ENCODE data around the gene USP16. TPM values are rescaled to one million over a fixed set of nuclear protein-coding genes. Genes with fewer than 3 reads are reported as not detected.
A peak's percentile ranks its signal among the peaks of the same experiment; 100 is the strongest.

USP16 gene
- total and polyA plus RNA-seq, 2 of the 13 experiments (the other 11 are each of a cell fraction or from before 2014, with no cell fraction given), result 16.5 to 46.9 TPM

DNA sequence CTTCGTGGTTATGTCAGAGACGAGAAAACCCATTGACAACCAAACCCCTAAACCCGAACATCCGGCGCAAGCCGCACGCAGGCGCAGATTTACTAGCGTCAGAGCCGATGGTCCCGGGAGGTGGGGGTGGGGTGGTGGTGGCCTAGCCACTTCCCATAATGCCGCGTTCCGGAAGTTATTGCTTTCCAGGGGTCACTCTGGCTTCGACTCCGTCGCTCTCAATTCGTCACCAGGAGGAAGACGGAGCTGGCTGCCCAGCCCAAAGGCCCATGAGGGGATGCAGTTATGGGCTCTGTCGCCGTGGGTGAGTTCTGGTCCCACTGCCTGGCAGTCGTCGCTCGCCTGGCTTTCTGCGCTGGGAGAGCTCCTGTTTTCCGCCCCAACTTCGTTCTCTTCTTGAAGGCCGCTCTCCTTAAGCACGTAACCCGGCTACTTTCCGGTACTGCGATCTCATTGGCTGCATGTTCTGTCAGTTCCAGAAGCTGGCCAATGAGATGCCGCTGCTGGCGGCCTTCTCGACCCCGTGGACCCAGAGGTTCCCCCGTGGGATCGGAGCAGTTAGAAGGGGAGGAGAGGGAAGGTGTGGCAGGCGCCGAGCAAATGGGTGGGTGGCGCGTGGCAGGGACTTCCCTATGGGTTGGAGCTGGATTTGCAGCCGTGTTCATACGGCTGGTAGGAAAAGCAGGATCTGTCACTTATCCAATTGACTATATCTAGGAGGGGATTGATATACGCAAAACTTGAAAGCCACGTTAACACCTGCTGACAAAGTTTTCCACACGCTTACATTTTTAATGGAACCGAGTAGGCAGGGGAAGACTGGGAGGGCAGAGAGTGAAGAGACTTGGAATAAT, at the start of gene USP16 (continued):
- TF ChIP-seq KAT2B (IDR thresholded peaks at IDR 0.05; ENCODE audit: borderline replicate concordance, low read depth, low read length) (no peak), SP1 (IDR thresholded peaks at IDR 0.05) (no peak), SP1 (CRISPR knock-in tag; IDR thresholded peaks at IDR 0.05) (0 out of 2 replicates have a peak, but pooled peaks have one; percentile 30), PAX8 (CRISPR knock-in tag; IDR thresholded peaks at IDR 0.05; ENCODE audit: borderline replicate concordance) (0 out of 2 replicates have a peak, but pooled peaks have one; percentile 34), HCFC1 (IDR thresholded peaks at IDR 0.05; ENCODE audit: low read depth, low read length) (peak; percentile 60; the same call in 1 of the 2 replicates), ZBTB7A (CRISPR knock-in tag; IDR thresholded peaks at IDR 0.05) (no peak), NAIF1 (CRISPR knock-in tag; IDR thresholded peaks at IDR 0.05; ENCODE audit: borderline replicate concordance) (0 out of 2 replicates have a peak, but pooled peaks have one; percentile 18), IKZF4 (CRISPR knock-in tag; IDR thresholded peaks at IDR 0.05; ENCODE audit: borderline replicate concordance, low read depth, not compliant biosample characterization) (no peak), ZNF263 (CRISPR knock-in tag; IDR thresholded peaks at IDR 0.05) (peak; percentile 54; the same call in 1 of the 2 replicates), ZNF160 (CRISPR knock-in tag; IDR thresholded peaks at IDR 0.05) (no peak), ZNF567 (CRISPR knock-in tag; IDR thresholded peaks at IDR 0.05; ENCODE audit: borderline replicate concordance) (no peak), FOSL1 (CRISPR knock-in tag; IDR thresholded peaks at IDR 0.05; ENCODE audit: borderline replicate concordance) (no peak), SNRNP70 (IDR thresholded peaks at IDR 0.05; ENCODE audit: low read depth, low read length) (no peak), ZNF335 (CRISPR knock-in tag; IDR thresholded peaks at IDR 0.05) (peak; percentile 37; the same call in 1 of the 2 replicates), ZNF749 (CRISPR knock-in tag; IDR thresholded peaks at IDR 0.05; ENCODE audit: borderline replicate concordance) (no peak), PHF8 (CRISPR knock-in tag; IDR thresholded peaks at IDR 0.05) (peak; percentile 95), MIER2 (CRISPR knock-in tag; IDR thresholded peaks at IDR 0.05) (no peak), JDP2 (CRISPR knock-in tag; IDR thresholded peaks at IDR 0.05; ENCODE audit: borderline replicate concordance) (no peak), ZNF432 (CRISPR knock-in tag; IDR thresholded peaks at IDR 0.05; ENCODE audit: borderline replicate concordance) (no peak), ZNF350 (CRISPR knock-in tag; IDR thresholded peaks at IDR 0.05; ENCODE audit: borderline replicate concordance, low read depth) (peak; percentile 55; the same call in 1 of the 2 replicates), ZSCAN29 (CRISPR knock-in tag; conservative IDR thresholded peaks at IDR 0.05) (no peak), NCOA1 (CRISPR knock-in tag; IDR thresholded peaks at IDR 0.05) (no peak), ZNF256 (CRISPR knock-in tag; conservative IDR thresholded peaks at IDR 0.05) (no peak; the same call in 1 of the 2 replicates), IKZF1 (IDR thresholded peaks at IDR 0.05) (no peak), ZBTB20 (CRISPR knock-in tag; IDR thresholded peaks at IDR 0.05; ENCODE audit: borderline replicate concordance, low read depth) (peak; percentile 74; the same call in 1 of the 2 replicates), ZNF678 (CRISPR knock-in tag; IDR thresholded peaks at IDR 0.05) (no peak), FOXM1 (CRISPR knock-in tag; IDR thresholded peaks at IDR 0.05) (0 out of 2 replicates have a peak, but pooled peaks have one; percentile 33), ZBTB8A (CRISPR knock-in tag; IDR thresholded peaks at IDR 0.05; ENCODE audit: borderline replicate concordance, low read depth) (no peak)
- TF ChIP-seq, protein P1, sequence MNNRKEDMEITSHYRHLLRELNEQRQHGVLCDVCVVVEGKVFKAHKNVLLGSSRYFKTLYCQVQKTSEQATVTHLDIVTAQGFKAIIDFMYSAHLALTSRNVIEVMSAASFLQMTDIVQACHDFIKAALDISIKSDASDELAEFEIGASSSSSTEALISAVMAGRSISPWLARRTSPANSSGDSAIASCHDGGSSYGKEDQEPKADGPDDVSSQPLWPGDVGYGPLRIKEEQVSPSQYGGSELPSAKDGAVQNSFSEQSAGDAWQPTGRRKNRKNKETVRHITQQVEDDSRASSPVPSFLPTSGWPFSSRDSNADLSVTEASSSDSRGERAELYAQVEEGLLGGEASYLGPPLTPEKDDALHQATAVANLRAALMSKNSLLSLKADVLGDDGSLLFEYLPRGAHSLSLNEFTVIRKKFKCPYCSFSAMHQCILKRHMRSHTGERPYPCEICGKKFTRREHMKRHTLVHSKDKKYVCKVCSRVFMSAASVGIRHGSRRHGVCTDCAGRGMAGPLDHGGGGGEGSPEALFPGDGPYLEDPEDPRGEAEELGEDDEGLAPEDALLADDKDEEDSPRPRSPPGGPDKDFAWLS (CRISPR knock-in tag; IDR thresholded peaks at IDR 0.05; ENCODE audit: borderline replicate concordance), result no peak
- TF ChIP-seq, protein P2, sequence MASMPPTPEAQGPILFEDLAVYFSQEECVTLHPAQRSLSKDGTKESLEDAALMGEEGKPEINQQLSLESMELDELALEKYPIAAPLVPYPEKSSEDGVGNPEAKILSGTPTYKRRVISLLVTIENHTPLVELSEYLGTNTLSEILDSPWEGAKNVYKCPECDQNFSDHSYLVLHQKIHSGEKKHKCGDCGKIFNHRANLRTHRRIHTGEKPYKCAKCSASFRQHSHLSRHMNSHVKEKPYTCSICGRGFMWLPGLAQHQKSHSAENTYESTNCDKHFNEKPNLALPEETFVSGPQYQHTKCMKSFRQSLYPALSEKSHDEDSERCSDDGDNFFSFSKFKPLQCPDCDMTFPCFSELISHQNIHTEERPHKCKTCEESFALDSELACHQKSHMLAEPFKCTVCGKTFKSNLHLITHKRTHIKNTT (CRISPR knock-in tag; IDR thresholded peaks at IDR 0.05), result 0 out of 2 replicates have a peak, but pooled peaks have one; percentile 73

Data from HepG2 (cell line).